Ovary (tissue), 9 donors: ENCODE measurements around the gene ACLY. TPM values are rescaled to one million over a fixed set of nuclear protein-coding genes. Genes with fewer than 3 reads are reported as not detected.

ENCODE experiments used
- DNase-seq, 5 donors: peaks; one replicate each; pipeline ENCODE4 v3.0.0-alpha.2; 2019 to 2020
- H3K27ac ChIP-seq, 2 donors: fragments of 200-600 bp; one replicate each; pipeline versions ENCODE4 v1.5.1 to v1.8.0; 2019 to 2022
- H3K27me3 ChIP-seq: fragments of 200-600 bp; one replicate; pipeline ENCODE4 v1.8.0; 2022
- H3K36me3 ChIP-seq: fragments of 200-600 bp; sonication (generic); one replicate; pipeline ENCODE4 v1.5.1; 2019
- H3K4me1 ChIP-seq: one replicate; pipeline ENCODE4 v1.8.1; 2013; ENCODE audit warnings: mild to moderate bottlenecking, moderate library complexity; ENCODE audit not compliant: insufficient read depth
- H3K4me3 ChIP-seq: fragments of 200-600 bp; sonication (generic); one replicate; pipeline ENCODE4 v1.5.1; 2017
- H3K9me3 ChIP-seq, 2 donors: fragments of 200-600 bp in 1 of 2; sonication (generic) in 1 of 2; one replicate each; pipeline versions ENCODE4 v1.5.1 to v1.8.1; 2013 to 2019; ENCODE audit warnings: mild to moderate bottlenecking in 1 of 2, moderate library complexity in 1 of 2
- CTCF ChIP-seq, 3 donors: fragments of 450-650 bp in 2 of 3; fragments of 200-600 bp in 1 of 3; IDR thresholded peaks; one replicate each; pipeline versions ENCODE4 v1.5.1 to v1.8.0; 2016 to 2022; ENCODE audit warnings: antibody characterized with exemption in 3 of 3, mild to moderate bottlenecking in 1 of 3
- EP300 ChIP-seq: sonication (generic); formaldehyde crosslinking; IDR thresholded peaks from one replicate; pipeline ENCODE4 v1.6.1; 2017; ENCODE audit warnings: antibody characterized with exemption
- POLR2A ChIP-seq: fragments of 450-650 bp; IDR thresholded peaks from one replicate; pipeline ENCODE4 v1.6.1; 2017; ENCODE audit warnings: antibody characterized with exemption, mild to moderate bottlenecking, moderate library complexity
- WGBS, 3 donors: extraction: QIAGEN DNeasy Blood & Tissue Kit in 1 of 3; methylation state at CpG; one replicate each; pipeline versions ENCODE4 v1.1.5 to v1.1.7; 2013 to 2017; 5-methylcytosine and 5-hydroxymethylcytosine counted together
- intact Hi-C, 4 donors: fragments of 100-400 bp; cut with DNase I; formaldehyde crosslinking; loops; one replicate each; pipeline versions ENCODE4 v1.11.0 to v1.15.1; 2022 to 2023
- polyA plus RNA-seq, 2 donors: library from polyadenylated mRNA; stranded (reverse); fragments of 200-250 nt in 1 of 2; fragments of 350-450 nt in 1 of 2; fragmentation: Illumina TruSeq in 1 of 2; extraction: RNeasy Lipid Tissue Mini Kit (QIAGEN cat#74804) in 1 of 2; gene quantifications; one replicate each; pipeline ENCODE4 v1.2.3, GENCODE V29; 2013 to 2014
- total RNA-seq, 7 donors: library from RNA; depleted of rRNA in 2 of 7; stranded (reverse); fragments of >200 nt in 2 of 7; fragmentation: NEBNext Ultra II Directional in 3 of 7; extraction: Animal tissue kit (Norgen Biotek cat#: 25700) in 3 of 7; gene quantifications; one replicate each; pipeline versions ENCODE4 v1.1.0 to v1.2.4, GENCODE V29; 2016 to 2023
- donor health status: DM: no; HTN: no; CAD: no; lungs with moderate emphysema.
- donor health status: DM: no; HTN: no; CAD: no.
- donor health status: Bipolar disorder and iron deficiency.
- donor health status: DM: yes; HTN: yes; CAD: no.
- donor health status: DM: no; HTN: no; CAD: no.
- donor health status: DM: yes; HTN: yes; CAD: no.

Gene ACLY
- total and polyA plus RNA-seq, 9 donors: 23.6 to 119 (median 53.4) TPM

- intact Hi-C loops: no loop called here
- H3K4me1 ChIP-seq: no peaks in the 10 kb centered on the region
- H3K27ac ChIP-seq: no peak overlapping the region
- H3K36me3 ChIP-seq: no peaks in the 10 kb centered on the region
- WGBS, 3 donors: 83 to 91% (median 85%) methylated on average over 11 of the region's 11 CpGs
- no peaks in the 10 kb centered on the region for H3K9me3 ChIP-seq
- no peaks in the 10 kb centered on the region for H3K27me3 ChIP-seq
- TF ChIP-seq EP300 (no peak), CTCF (IDR thresholded peaks at IDR 0.05) (no peak), POLR2A (no peak)
- no peak for DNase-seq
- H3K4me3 ChIP-seq: no peak overlapping the region
These were observed 30.2 kb upstream of the ACLY start for GRCh38 chr17:41948762-41949460.

- no peaks in the 10 kb centered on the region for H3K36me3 ChIP-seq
- no peaks in the 10 kb centered on the region for H3K9me3 ChIP-seq
- TF ChIP-seq EP300 (no peak), POLR2A (no peak)
- no peak overlapping the region for H3K4me3 ChIP-seq
- no peak overlapping the region for H3K27ac ChIP-seq
- intact Hi-C loops: no loop called here
- 62 to 75% (median 67%) methylated on average over 3 of the region's 3 CpGs for WGBS, 3 donors
- DNase-seq: no peak
- no peaks in the 10 kb centered on the region for H3K27me3 ChIP-seq
- H3K4me1 ChIP-seq: no peaks in the 10 kb centered on the region
These were observed 26.2 kb upstream of the ACLY start for GRCh38 chr17:41944943-41945342.

GRCh38 chr17:41943492-41943891 lies 24.7 kb upstream of the ACLY start:
- H3K36me3 ChIP-seq: no peaks in the 10 kb centered on the region
- H3K27ac ChIP-seq: no peak overlapping the region
- intact Hi-C loops: no loop called here
- TF ChIP-seq CTCF (IDR thresholded peaks at IDR 0.05) (no peak), EP300 (no peak), POLR2A (no peak)
- no peak overlapping the region for H3K4me3 ChIP-seq
- no peak for DNase-seq
- WGBS, 3 donors: 92 to 95% (median 93%) methylated on average over 3 of the region's 3 CpGs
- H3K9me3 ChIP-seq: no peaks in the 10 kb centered on the region
- no peaks in the 10 kb centered on the region for H3K27me3 ChIP-seq
- no peaks in the 10 kb centered on the region for H3K4me1 ChIP-seq

- DNase-seq: no peak
- intact Hi-C loops: no loop called here
- Histone ChIP-seq H3K4me3 (no peak overlapping the region), H3K27ac (no peak overlapping the region), H3K9me3 (no peaks in the 10 kb centered on the region), H3K36me3 (no peaks in the 10 kb centered on the region), H3K27me3 (no peaks in the 10 kb centered on the region), H3K4me1 (no peaks in the 10 kb centered on the region)
- WGBS, 3 donors: 87 to 93% (median 93%) methylated on average over 8 of the region's 8 CpGs
- TF ChIP-seq POLR2A: no peak
- TF ChIP-seq CTCF (IDR thresholded peaks at IDR 0.05): no peak
- TF ChIP-seq EP300: no peak
These were observed 24.0 kb upstream of the ACLY start for GRCh38 chr17:41942626-41943373.

- H3K36me3 ChIP-seq: no peaks in the 10 kb centered on the region
- intact Hi-C loops: no loop called here
- H3K27ac ChIP-seq: no peak overlapping the region
- H3K27me3 ChIP-seq: no peaks in the 10 kb centered on the region
- H3K9me3 ChIP-seq: no peaks in the 10 kb centered on the region
- DNase-seq: no peak
- H3K4me1 ChIP-seq: no peaks in the 10 kb centered on the region
- TF ChIP-seq POLR2A (no peak), CTCF (IDR thresholded peaks at IDR 0.05) (no peak), EP300 (no peak)
- no peak overlapping the region for H3K4me3 ChIP-seq
- WGBS, 3 donors: 92 to 94% (median 93%) methylated on average over 5 of the region's 5 CpGs
These were observed 22.4 kb upstream of the ACLY start for GRCh38 chr17:41941168-41941567.
